ENCODE results near the gene KCTD8. TPM values are rescaled to one million over a fixed set of nuclear protein-coding genes. Genes with fewer than 3 reads are reported as not detected.

KCTD8 gene
- total RNA-seq, 1 donor: not detected

DNA sequence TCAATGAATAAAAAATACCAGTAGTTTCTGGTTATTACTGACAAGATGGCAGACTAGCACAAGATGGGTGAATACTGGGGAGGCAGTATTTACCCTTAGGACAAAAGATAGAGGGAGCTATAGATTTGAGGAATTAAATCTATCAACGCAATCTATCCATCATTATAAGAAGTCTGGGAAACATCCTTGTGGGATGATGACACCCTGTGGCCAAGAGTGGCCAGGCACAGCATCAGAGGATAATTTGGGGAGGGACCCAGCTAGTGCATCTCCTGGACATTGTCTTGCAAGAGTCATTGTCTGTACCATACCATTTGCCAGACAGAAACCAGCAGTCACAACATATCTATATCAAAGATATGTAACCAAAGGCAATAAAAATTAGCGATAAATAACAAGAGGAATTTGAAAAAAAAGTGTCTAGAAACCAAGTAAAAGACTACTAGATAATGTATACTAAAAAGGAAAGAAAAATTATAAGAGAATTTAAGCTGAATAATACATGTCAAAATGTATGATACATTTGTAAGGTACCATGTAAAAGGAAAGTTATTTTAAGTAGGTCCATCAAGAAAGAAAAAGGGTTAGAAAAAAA, 22.9 kb downstream of the KCTD8 start:
- no peaks in the 10 kb centered on the region for H3K4me1 ChIP-seq (ENCODE audit: insufficient read depth, low read length)
- H3K9me3 ChIP-seq (ENCODE audit: low read depth, low read length): no peaks in the 10 kb centered on the region
- no peak overlapping the region for H2AFZ ChIP-seq (ENCODE audit: low read length)
- TF ChIP-seq, protein P1, sequence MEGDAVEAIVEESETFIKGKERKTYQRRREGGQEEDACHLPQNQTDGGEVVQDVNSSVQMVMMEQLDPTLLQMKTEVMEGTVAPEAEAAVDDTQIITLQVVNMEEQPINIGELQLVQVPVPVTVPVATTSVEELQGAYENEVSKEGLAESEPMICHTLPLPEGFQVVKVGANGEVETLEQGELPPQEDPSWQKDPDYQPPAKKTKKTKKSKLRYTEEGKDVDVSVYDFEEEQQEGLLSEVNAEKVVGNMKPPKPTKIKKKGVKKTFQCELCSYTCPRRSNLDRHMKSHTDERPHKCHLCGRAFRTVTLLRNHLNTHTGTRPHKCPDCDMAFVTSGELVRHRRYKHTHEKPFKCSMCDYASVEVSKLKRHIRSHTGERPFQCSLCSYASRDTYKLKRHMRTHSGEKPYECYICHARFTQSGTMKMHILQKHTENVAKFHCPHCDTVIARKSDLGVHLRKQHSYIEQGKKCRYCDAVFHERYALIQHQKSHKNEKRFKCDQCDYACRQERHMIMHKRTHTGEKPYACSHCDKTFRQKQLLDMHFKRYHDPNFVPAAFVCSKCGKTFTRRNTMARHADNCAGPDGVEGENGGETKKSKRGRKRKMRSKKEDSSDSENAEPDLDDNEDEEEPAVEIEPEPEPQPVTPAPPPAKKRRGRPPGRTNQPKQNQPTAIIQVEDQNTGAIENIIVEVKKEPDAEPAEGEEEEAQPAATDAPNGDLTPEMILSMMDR (IDR thresholded peaks at IDR 0.05; ENCODE audit: extremely low read depth, low read depth, low read length): no peak
- H3K36me3 ChIP-seq (ENCODE audit: insufficient read depth, low read length): no peaks in the 10 kb centered on the region
- H3K4me2 ChIP-seq (ENCODE audit: insufficient read depth, low read length): no peak overlapping the region
- no peaks in the 10 kb centered on the region for H3K27me3 ChIP-seq (ENCODE audit: insufficient read depth, low read length)
- H3K27ac ChIP-seq (ENCODE audit: low read depth, low read length): no peak overlapping the region
- no peaks in the 10 kb centered on the region for H3K79me2 ChIP-seq (ENCODE audit: insufficient read depth, low read length)
- no peaks in the 10 kb centered on the region for H4K20me1 ChIP-seq (ENCODE audit: insufficient read depth, low read length)
- no peak overlapping the region for H3K4me3 ChIP-seq (ENCODE audit: insufficient read depth, low read length)
- no peak for DNase-seq (ENCODE audit: insufficient read length, low spot score, missing footprints)

DNA sequence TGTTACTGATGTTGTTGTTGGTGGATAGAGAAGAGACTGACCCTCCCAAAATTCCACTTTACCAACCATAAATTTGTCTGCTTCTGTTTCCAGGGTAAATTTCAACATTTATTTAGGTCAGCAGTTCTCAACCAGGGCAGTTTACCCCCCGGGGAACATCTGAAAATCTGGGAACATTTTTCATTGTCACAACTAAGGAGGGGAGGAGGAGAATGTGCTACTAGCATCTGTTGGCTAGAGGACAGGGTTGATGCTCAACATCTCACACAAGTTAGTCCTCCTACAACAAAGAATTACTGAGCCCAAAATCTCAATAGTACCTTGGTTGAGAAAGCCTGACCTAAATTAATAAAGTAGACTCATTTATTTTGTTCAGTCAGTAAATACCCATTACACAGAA, 25.7 kb downstream of the KCTD8 start:
- no peak overlapping the region for H3K4me2 ChIP-seq (ENCODE audit: insufficient read depth, low read length)
- H3K27ac ChIP-seq (ENCODE audit: low read depth, low read length): no peak overlapping the region
- no peak for DNase-seq (ENCODE audit: insufficient read length, low spot score, missing footprints)
- H3K36me3 ChIP-seq (ENCODE audit: insufficient read depth, low read length): no peaks in the 10 kb centered on the region
- no peak overlapping the region for H2AFZ ChIP-seq (ENCODE audit: low read length)
- TF ChIP-seq, protein P1 (IDR thresholded peaks at IDR 0.05; ENCODE audit: extremely low read depth, low read depth, low read length): no peak
- H3K27me3 ChIP-seq (ENCODE audit: insufficient read depth, low read length): no peaks in the 10 kb centered on the region
- no peaks in the 10 kb centered on the region for H3K4me1 ChIP-seq (ENCODE audit: insufficient read depth, low read length)
- H4K20me1 ChIP-seq (ENCODE audit: insufficient read depth, low read length): no peaks in the 10 kb centered on the region
- H3K9me3 ChIP-seq (ENCODE audit: low read depth, low read length): no peaks in the 10 kb centered on the region
- no peak overlapping the region for H3K4me3 ChIP-seq (ENCODE audit: insufficient read depth, low read length)
- no peaks in the 10 kb centered on the region for H3K79me2 ChIP-seq (ENCODE audit: insufficient read depth, low read length)

DNA sequence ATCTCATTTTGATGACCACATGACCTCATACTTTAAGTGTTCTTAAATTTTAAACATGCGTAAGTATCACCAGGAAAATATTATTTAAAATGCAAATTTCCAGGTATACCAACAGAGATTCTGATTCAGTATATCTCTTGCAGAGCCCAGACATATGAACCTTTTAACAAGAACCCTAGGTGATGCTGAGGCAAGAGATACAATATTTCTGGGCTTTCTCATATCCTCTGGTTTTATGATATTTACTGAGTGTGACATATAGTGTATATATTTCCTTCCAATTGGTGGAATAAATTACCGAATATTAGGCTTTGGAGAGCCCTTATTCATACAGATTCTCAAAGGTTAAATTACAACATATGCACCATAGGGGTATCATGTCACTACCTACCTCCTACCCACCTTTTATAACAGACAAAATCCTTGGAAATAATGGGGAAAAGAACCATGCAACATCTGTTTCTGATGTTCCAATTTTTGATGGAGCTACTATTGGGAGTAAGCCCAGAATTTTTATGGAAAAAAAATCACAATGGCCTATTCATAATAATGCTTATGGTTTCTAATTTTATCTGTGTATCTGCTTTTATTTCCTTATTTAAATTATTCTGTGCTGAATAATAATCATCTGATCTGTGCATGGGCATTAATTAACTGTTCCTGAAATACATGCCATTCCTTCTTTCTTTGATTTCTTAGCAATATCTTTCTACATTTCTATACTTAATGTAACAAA, 27.1 kb downstream of the KCTD8 start:
- Histone ChIP-seq H3K36me3 (ENCODE audit: insufficient read depth, low read length) (no peaks in the 10 kb centered on the region), H3K4me3 (ENCODE audit: insufficient read depth, low read length) (no peak overlapping the region), H3K4me2 (ENCODE audit: insufficient read depth, low read length) (no peak overlapping the region), H3K27ac (ENCODE audit: low read depth, low read length) (no peak overlapping the region), H3K79me2 (ENCODE audit: insufficient read depth, low read length) (no peaks in the 10 kb centered on the region), H3K9me3 (ENCODE audit: low read depth, low read length) (no peaks in the 10 kb centered on the region), H3K27me3 (ENCODE audit: insufficient read depth, low read length) (no peaks in the 10 kb centered on the region), H3K4me1 (ENCODE audit: insufficient read depth, low read length) (no peaks in the 10 kb centered on the region), H4K20me1 (ENCODE audit: insufficient read depth, low read length) (no peaks in the 10 kb centered on the region), H2AFZ (ENCODE audit: low read length) (no peak overlapping the region)
- TF ChIP-seq, protein P1 (IDR thresholded peaks at IDR 0.05; ENCODE audit: extremely low read depth, low read depth, low read length): no peak
- no peak for DNase-seq (ENCODE audit: insufficient read length, low spot score, missing footprints)

DNA sequence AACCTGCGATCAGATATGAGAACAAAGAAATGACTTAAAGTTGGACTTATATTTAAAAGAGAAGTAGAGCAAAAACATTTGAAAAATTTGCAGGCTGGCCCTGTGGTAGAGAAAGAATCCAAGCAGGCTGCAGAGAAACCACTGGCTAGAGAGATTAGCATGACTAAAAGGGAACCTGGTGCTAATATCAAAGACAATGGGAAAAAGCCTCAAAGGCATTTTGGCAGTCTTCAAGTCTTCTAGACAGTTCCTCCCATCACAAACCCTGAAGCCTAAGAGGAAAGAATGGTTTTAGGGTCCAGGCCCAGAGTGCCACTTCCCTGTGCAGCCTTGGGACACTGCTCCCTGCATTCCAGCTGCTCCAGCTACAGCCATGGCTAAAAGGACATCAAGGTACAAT, 33.4 kb downstream of the KCTD8 start:
- no peaks in the 10 kb centered on the region for H4K20me1 ChIP-seq (ENCODE audit: insufficient read depth, low read length)
- H3K4me2 ChIP-seq (ENCODE audit: insufficient read depth, low read length): no peak overlapping the region
- DNase-seq (ENCODE audit: insufficient read length, low spot score, missing footprints): no peak
- TF ChIP-seq, protein P1 (IDR thresholded peaks at IDR 0.05; ENCODE audit: extremely low read depth, low read depth, low read length): no peak
- H3K27ac ChIP-seq (ENCODE audit: low read depth, low read length): no peak overlapping the region
- no peaks in the 10 kb centered on the region for H3K79me2 ChIP-seq (ENCODE audit: insufficient read depth, low read length)
- H3K27me3 ChIP-seq (ENCODE audit: insufficient read depth, low read length): no peaks in the 10 kb centered on the region
- H3K9me3 ChIP-seq (ENCODE audit: low read depth, low read length): no peaks in the 10 kb centered on the region
- no peaks in the 10 kb centered on the region for H3K36me3 ChIP-seq (ENCODE audit: insufficient read depth, low read length)
- H2AFZ ChIP-seq (ENCODE audit: low read length): no peak overlapping the region
- H3K4me1 ChIP-seq (ENCODE audit: insufficient read depth, low read length): no peaks in the 10 kb centered on the region
- no peak overlapping the region for H3K4me3 ChIP-seq (ENCODE audit: insufficient read depth, low read length)
